Prostate gland (tissue), 2 donors: ENCODE results near the gene LSAMP. TPM values are rescaled to one million over a fixed set of nuclear protein-coding genes. Genes with fewer than 3 reads are reported as not detected.

Experiments used
- DNase-seq: peaks from one replicate; pipeline ENCODE4 v3.0.0-alpha.2; 2019; ENCODE audit warnings: low spot score
- H3K27ac ChIP-seq, 2 donors: fragments of 200-600 bp; sonication (generic); 2 replicates each; pipeline ENCODE4 v1.5.1; 2017 to 2019
- H3K27me3 ChIP-seq: fragments of 200-600 bp; sonication (generic); replicated peaks from 2 replicates; pipeline ENCODE4 v1.5.1; 2019; ENCODE audit not compliant: insufficient read depth
- H3K36me3 ChIP-seq, 2 donors: fragments of 200-600 bp; sonication (generic); 1 replicate in 1 of 2; 2 replicates in 1 of 2; pipeline versions ENCODE4 v1.5.1 to v1.8.1; 2017 to 2019
- H3K4me1 ChIP-seq: fragments of 200-600 bp; sonication (generic); replicated peaks from 2 replicates; pipeline ENCODE4 v1.5.1; 2019
- H3K4me3 ChIP-seq, 2 donors: fragments of 200-600 bp; sonication (generic); 2 replicates each; pipeline ENCODE4 v1.5.1; 2017 to 2019
- H3K9me3 ChIP-seq: fragments of 200-600 bp; sonication (generic); 2 replicates; pipeline ENCODE4 v1.5.1; 2017
- POLR2A ChIP-seq: fragments of 450-650 bp; IDR thresholded peaks from one replicate; pipeline ENCODE4 v1.6.1; 2016; ENCODE audit warnings: antibody characterized with exemption, mild to moderate bottlenecking
- POLR2AphosphoS5 ChIP-seq: sonication (generic); formaldehyde crosslinking; IDR thresholded peaks from one replicate; pipeline ENCODE4 v1.6.1; 2017; ENCODE audit warnings: antibody characterized with exemption
- WGBS: methylation state at CpG from one replicate; pipeline ENCODE4 v1.1.5; 2018; 5-methylcytosine and 5-hydroxymethylcytosine counted together
- intact Hi-C: fragments of 100-400 bp; cut with DNase I; formaldehyde crosslinking; loops from one replicate; pipeline ENCODE4 v1.14.2; 2022
- total RNA-seq, 2 donors: library from RNA; depleted of rRNA; stranded (reverse); fragments of >200 nt; gene quantifications; one replicate each; pipeline ENCODE4 v1.1.0, GENCODE V29; 2016
- TF ChIP-seq, protein P1 (sequence below), 4 experiments: fragments of 200-600 bp in 2 of 4; fragments of 450-650 bp in 2 of 4; sonication (generic) in 2 of 4; IDR thresholded peaks; 1 replicate in 3 of 4; 2 replicates in 1 of 4; pipeline ENCODE4 v1.5.1; 2016 to 2019; ENCODE audit warnings: antibody characterized with exemption in 4 of 4, mild to moderate bottlenecking in 2 of 4, moderate library complexity in 2 of 4

Gene LSAMP
- total RNA-seq, 2 donors from 2014 or later = 15.4 to 38.0 TPM

DNA sequence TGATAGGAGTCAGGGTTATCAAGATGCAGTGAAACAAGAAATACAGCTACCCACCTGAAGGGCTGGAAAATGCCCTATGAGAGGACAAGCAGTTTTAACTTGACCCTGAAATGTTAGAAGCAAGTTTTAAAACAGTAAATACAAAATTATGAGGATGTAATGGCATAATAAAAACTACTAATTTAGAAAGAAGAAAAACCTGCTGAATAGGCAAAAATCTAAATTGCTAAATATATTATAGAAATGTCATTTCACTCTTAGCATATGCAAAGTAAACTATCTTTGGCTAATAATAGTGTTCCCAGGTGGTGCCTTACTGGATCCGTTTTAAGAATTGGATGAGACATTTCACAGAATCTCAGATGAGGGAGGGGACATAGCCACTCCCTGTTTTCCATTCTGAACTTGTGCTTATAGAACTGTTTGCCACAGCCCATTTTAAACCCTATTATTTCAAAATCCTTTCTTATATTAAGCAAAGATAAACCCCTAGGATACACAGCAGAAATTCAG, 294.6 kb downstream of the LSAMP start:
- no peak overlapping the region for H3K27ac ChIP-seq
- H3K4me3 ChIP-seq = no peak overlapping the region
- DNase-seq = no peak
- no peaks in the 10 kb centered on the region for H3K36me3 ChIP-seq
- H3K9me3 ChIP-seq = no peaks in the 10 kb centered on the region
- intact Hi-C loops = no loop called here
- no peaks in the 10 kb centered on the region for H3K4me1 ChIP-seq
- 45% methylated on average over 1 of the region's 1 CpG for WGBS
- H3K27me3 ChIP-seq = no peaks in the 10 kb centered on the region
- TF ChIP-seq POLR2AphosphoS5 (no peak), POLR2A (no peak)
- TF ChIP-seq, protein P1, sequence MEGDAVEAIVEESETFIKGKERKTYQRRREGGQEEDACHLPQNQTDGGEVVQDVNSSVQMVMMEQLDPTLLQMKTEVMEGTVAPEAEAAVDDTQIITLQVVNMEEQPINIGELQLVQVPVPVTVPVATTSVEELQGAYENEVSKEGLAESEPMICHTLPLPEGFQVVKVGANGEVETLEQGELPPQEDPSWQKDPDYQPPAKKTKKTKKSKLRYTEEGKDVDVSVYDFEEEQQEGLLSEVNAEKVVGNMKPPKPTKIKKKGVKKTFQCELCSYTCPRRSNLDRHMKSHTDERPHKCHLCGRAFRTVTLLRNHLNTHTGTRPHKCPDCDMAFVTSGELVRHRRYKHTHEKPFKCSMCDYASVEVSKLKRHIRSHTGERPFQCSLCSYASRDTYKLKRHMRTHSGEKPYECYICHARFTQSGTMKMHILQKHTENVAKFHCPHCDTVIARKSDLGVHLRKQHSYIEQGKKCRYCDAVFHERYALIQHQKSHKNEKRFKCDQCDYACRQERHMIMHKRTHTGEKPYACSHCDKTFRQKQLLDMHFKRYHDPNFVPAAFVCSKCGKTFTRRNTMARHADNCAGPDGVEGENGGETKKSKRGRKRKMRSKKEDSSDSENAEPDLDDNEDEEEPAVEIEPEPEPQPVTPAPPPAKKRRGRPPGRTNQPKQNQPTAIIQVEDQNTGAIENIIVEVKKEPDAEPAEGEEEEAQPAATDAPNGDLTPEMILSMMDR (IDR thresholded peaks at IDR 0.05) = no peak

DNA sequence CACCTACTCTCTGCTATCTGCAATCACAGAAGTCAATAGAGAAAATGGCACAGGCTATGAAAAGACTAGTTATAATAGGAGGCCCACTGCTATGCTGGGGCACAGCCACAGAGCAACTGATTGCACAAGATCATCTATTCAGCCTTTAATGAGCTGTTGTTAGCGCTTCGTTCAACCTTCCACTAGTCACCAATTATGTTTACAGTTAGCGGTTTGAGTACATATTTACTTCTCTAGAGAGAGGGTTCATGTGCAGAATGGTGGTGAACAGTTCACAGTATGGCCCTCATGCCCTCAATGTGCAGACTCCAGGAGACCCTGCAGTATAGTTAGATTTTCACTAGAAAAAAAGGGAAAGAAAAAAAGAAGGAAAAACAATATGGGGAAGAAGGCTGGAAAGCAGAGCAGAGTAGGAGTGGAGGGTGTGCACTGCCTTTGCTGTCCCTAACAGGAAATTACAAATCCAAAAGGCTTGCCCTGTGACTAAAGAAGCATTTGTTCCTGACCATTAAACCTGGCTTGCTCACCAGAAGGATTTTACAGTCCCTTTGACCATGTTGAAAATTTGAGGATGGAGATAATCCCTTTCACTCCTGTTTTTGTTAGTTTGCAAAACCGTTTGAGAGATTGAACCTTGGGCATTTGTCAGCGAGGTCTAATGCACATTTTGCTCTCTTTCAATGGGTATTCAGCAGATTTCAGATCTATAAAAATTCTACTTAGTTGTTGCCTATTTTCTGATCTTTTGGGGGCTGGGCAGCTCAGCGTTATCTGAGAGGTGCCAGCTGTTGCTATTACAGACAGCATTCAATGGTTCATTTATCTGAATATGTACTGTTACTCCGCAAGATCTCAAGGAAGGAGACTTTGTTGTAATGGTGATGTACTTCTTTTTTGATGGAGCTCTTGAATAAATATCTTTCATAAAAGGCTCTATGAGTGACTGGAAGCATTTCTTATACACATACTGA, 296.1 kb downstream of the LSAMP start:
- Histone ChIP-seq H3K4me1 (no peaks in the 10 kb centered on the region), H3K27me3 (no peaks in the 10 kb centered on the region), H3K4me3 (no peak overlapping the region), H3K27ac (no peak overlapping the region), H3K9me3 (no peaks in the 10 kb centered on the region), H3K36me3 (no peaks in the 10 kb centered on the region)
- intact Hi-C loops = no loop called here
- no peak for DNase-seq
- TF ChIP-seq POLR2AphosphoS5 (no peak), POLR2A (no peak)
- TF ChIP-seq, protein P1 (IDR thresholded peaks at IDR 0.05) = no peak
- 61% methylated on average over 7 of the region's 7 CpGs for WGBS

DNA sequence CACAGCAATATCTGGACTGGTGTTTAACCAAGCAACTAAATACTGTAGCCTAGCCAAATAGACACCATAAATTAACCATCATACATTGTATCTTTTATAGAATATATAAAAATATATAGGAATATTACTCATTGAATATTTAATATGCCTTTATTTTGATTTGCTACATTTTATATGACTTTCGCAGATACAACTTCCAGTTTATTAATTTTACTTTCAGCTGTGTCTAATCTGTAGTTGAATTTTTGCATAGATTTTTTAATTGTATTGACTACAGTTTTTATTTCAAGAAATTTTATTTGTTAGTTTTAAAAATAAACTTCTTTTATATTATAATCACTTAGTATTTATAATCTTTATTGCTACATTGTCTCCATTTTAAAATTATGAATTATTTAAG, 299.7 kb downstream of the LSAMP start:
- no peaks in the 10 kb centered on the region for H3K4me1 ChIP-seq
- no peaks in the 10 kb centered on the region for H3K36me3 ChIP-seq
- DNase-seq = no peak
- no peak overlapping the region for H3K4me3 ChIP-seq
- intact Hi-C loops = no loop called here
- no peak overlapping the region for H3K27ac ChIP-seq
- no peaks in the 10 kb centered on the region for H3K27me3 ChIP-seq
- TF ChIP-seq, protein P1 (IDR thresholded peaks at IDR 0.05) = no peak
- no peak for TF ChIP-seq POLR2A
- TF ChIP-seq POLR2AphosphoS5 = no peak
- no peaks in the 10 kb centered on the region for H3K9me3 ChIP-seq
- WGBS = 98% methylated on average over 1 of the region's 1 CpG

DNA sequence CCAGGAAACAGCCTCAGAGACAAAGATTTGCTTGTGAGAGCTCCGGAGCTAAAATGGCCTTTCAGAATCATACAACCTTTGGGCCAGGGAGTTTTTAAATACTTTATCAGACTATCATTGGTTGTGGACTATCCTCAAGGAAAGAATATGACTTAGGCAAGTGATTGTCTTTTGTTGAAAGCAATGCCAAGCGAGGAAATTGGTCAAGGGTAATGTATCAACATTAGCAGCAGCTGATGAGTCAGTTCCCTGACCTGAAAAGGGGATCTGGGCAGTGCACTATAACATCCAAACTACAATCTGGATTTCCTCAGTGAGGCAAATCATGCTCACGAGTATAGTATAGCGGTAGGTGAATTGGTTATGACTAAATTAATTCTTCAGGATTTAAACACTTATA, 303.6 kb downstream of the LSAMP start:
- Histone ChIP-seq H3K27me3 (no peaks in the 10 kb centered on the region), H3K36me3 (no peaks in the 10 kb centered on the region), H3K4me1 (no peaks in the 10 kb centered on the region), H3K4me3 (no peak overlapping the region), H3K9me3 (no peaks in the 10 kb centered on the region), H3K27ac (no peak overlapping the region)
- TF ChIP-seq POLR2AphosphoS5 (no peak), POLR2A (no peak)
- TF ChIP-seq, protein P1 (IDR thresholded peaks at IDR 0.05) = no peak
- 93% methylated on average over 4 of the region's 4 CpGs for WGBS
- intact Hi-C loops = loop anchor here (5.0 kb wide), 1 partner anchor 311 kb away; no protein-coding TSS in a partner anchor
- DNase-seq = no peak
